IMR-90 (cell line): ENCODE data around the gene MACIR. TPM values are rescaled to one million over a fixed set of nuclear protein-coding genes. Genes with fewer than 3 reads are reported as not detected.

Experiments used
- ATAC-seq: fragments of 200-7000 bp; cut with Tn5 transposase; 2 replicates; pipeline ENCODE4 v1.9.1; 2020; ENCODE audit warnings: low read depth, mild to moderate bottlenecking, moderate library complexity
- BruUV-seq: library from RNA; stranded (reverse); fragments of 400-500 nt; replicated peaks from 2 replicates; lab custom pipeline; 2021; lab: Mats Ljungman, UMichigan
- CTCF ChIA-PET: fragments of 300-600 bp; formaldehyde crosslinking; extraction: SDS; loops from one replicate; lab custom pipeline; 2021; ENCODE audit warnings: antibody characterized with exemption; lab: Yijun Ruan, JAX
- POLR2A ChIA-PET: fragments of 300-600 bp; sonication (Branson Sonifier 250); formaldehyde crosslinking; loops from one replicate; lab custom pipeline; 2022; ENCODE audit warnings: antibody characterized with exemption; ENCODE audit not compliant: unreplicated experiment; lab: Charles Lee
- DNase-seq: peaks from one replicate; pipeline ENCODE4 v3.0.0; 2013
- H2AFZ ChIP-seq: replicated peaks from 2 replicates; pipeline ENCODE3; 2013; ENCODE audit warnings: low read length, mild to moderate bottlenecking; ENCODE audit not compliant: poor library complexity
- H2AK5ac ChIP-seq: 2 replicates; pipeline ENCODE4 v1.6.1; 2013; ENCODE audit warnings: low read depth, low read length, inconsistent platforms
- H2AK9ac ChIP-seq: replicated peaks from 2 replicates; pipeline ENCODE3; 2013; ENCODE audit warnings: mild to moderate bottlenecking, low read depth, low read length, moderate library complexity; ENCODE audit not compliant: poor library complexity
- H2BK120ac ChIP-seq: 2 replicates; pipeline ENCODE4 v1.6.1; 2013; ENCODE audit warnings: low read depth, low read length, inconsistent platforms
- H2BK15ac ChIP-seq: 3 replicates; pipeline ENCODE4 v1.6.1; 2013; ENCODE audit warnings: low read depth, low read length, inconsistent platforms
- H2BK20ac ChIP-seq: 2 replicates; pipeline ENCODE4 v1.6.1; 2013; ENCODE audit warnings: low read depth, mild to moderate bottlenecking, inconsistent platforms, low read length, moderate library complexity
- H2BK5ac ChIP-seq: 2 replicates; pipeline ENCODE4 v1.6.1; 2013; ENCODE audit warnings: mild to moderate bottlenecking, low read depth, low read length, inconsistent platforms; ENCODE audit not compliant: poor library complexity, severe bottlenecking
- H3K14ac ChIP-seq: replicated peaks from 2 replicates; pipeline ENCODE4 v1.6.1; 2013; ENCODE audit warnings: low read depth, low read length, inconsistent platforms
- H3K18ac ChIP-seq: 2 replicates; pipeline ENCODE4 v1.6.1; 2013; ENCODE audit warnings: low read depth, low read length, control low read depth
- H3K23ac ChIP-seq: 2 replicates; pipeline ENCODE4 v1.6.1; 2013; ENCODE audit warnings: low read depth, low read length, inconsistent platforms
- H3K27ac ChIP-seq: 2 replicates; pipeline ENCODE4 v1.5.1; 2013; ENCODE audit warnings: mild to moderate bottlenecking, control low read depth, low read length; ENCODE audit not compliant: insufficient read depth
- H3K27me3 ChIP-seq: 2 replicates; pipeline ENCODE4 v1.6.1; 2013; ENCODE audit warnings: low read length; ENCODE audit not compliant: control insufficient read depth, insufficient read depth
- H3K36me3 ChIP-seq: 2 replicates; pipeline ENCODE4 v1.6.1; 2013; ENCODE audit warnings: low read length, mixed read lengths; ENCODE audit not compliant: control insufficient read depth, insufficient read depth
- H3K4ac ChIP-seq: 2 replicates; pipeline ENCODE4 v1.6.1; 2013; ENCODE audit warnings: low read depth, low read length, inconsistent platforms
- H3K4me1 ChIP-seq: 2 replicates; pipeline ENCODE4 v1.6.1; 2013; ENCODE audit warnings: low read length, mixed read lengths; ENCODE audit not compliant: control insufficient read depth, insufficient read depth
- H3K4me2 ChIP-seq: 2 replicates; pipeline ENCODE4 v1.6.1; 2013; ENCODE audit warnings: low read depth, mild to moderate bottlenecking, control low read depth, low read length, moderate library complexity
- H3K4me3 ChIP-seq: 2 replicates; pipeline ENCODE4 v1.5.1; 2013; ENCODE audit warnings: low read depth, mild to moderate bottlenecking, control low read depth, low read length, moderate library complexity; ENCODE audit not compliant: insufficient read depth
- H3K56ac ChIP-seq: 2 replicates; pipeline ENCODE4 v1.6.1; 2013; ENCODE audit warnings: low read length, inconsistent platforms; ENCODE audit not compliant: insufficient read depth; ENCODE audit errors: extremely low read depth
- H3K79me1 ChIP-seq, 2 experiments: 2 replicates each; pipeline ENCODE4 v1.6.1; 2013; ENCODE audit warnings: low read length in 2 of 2, inconsistent platforms in 1 of 2, low read depth in 1 of 2
- H3K9ac ChIP-seq: 2 replicates; pipeline ENCODE4 v1.6.1; 2013; ENCODE audit warnings: low read depth, low read length, control low read depth
- H3K9me1 ChIP-seq: 2 replicates; pipeline ENCODE4 v1.6.1; 2013; ENCODE audit warnings: low read length, inconsistent platforms; ENCODE audit not compliant: insufficient read depth
- H3K9me3 ChIP-seq: 2 replicates; pipeline ENCODE4 v1.6.1; 2013; ENCODE audit warnings: low read length; ENCODE audit not compliant: control insufficient read depth, insufficient read depth
- H4K20me1 ChIP-seq: 2 replicates; pipeline ENCODE4 v1.6.1; 2013; ENCODE audit warnings: low read length, inconsistent platforms; ENCODE audit not compliant: insufficient read depth
- H4K5ac ChIP-seq: 2 replicates; pipeline ENCODE4 v1.6.1; 2013; ENCODE audit warnings: mild to moderate bottlenecking, low read depth, low read length, control low read depth
- H4K8ac ChIP-seq, 2 experiments: 2 replicates each; pipeline ENCODE4 v1.6.1; 2013; ENCODE audit warnings: low read depth in 2 of 2, low read length in 2 of 2, control low read depth in 1 of 2, inconsistent platforms in 1 of 2
- H4K91ac ChIP-seq: 2 replicates; pipeline ENCODE4 v1.6.1; 2013; ENCODE audit warnings: low read depth, low read length, inconsistent platforms; ENCODE audit not compliant: insufficient read depth
- BHLHE40 ChIP-seq: fragments of 150-350 bp; IDR thresholded peaks from 2 replicates; pipeline ENCODE4 v1.6.1; 2016; ENCODE audit warnings: mild to moderate bottlenecking, low read depth, low read length
- CEBPB ChIP-seq: IDR thresholded peaks from 2 replicates; pipeline ENCODE4 v1.6.1; 2012; ENCODE audit warnings: low read depth, low read length, improper control_type of control experiment
- CHD1 ChIP-seq: IDR thresholded peaks from 2 replicates; pipeline ENCODE4 v1.6.1; 2012; ENCODE audit warnings: low read depth, low read length, improper control_type of control experiment
- CTCF ChIP-seq: conservative IDR thresholded peaks from 2 replicates; pipeline ENCODE4 v1.5.1; 2012; ENCODE audit warnings: mild to moderate bottlenecking, low read depth, low read length, improper control_type of control experiment
- ELK1 ChIP-seq: fragments of 150-350 bp; IDR thresholded peaks from 2 replicates; pipeline ENCODE4 v1.6.1; 2016; ENCODE audit warnings: low read depth, mild to moderate bottlenecking, low read length, moderate library complexity, borderline replicate concordance
- FOS ChIP-seq: fragments of 150-350 bp; IDR thresholded peaks from 2 replicates; pipeline ENCODE4 v1.6.1; 2016; ENCODE audit warnings: low read depth, low read length
- MAFK ChIP-seq: IDR thresholded peaks from 2 replicates; pipeline ENCODE4 v1.6.1; 2012; ENCODE audit warnings: low read depth, low read length, improper control_type of control experiment
- MAZ ChIP-seq: IDR thresholded peaks from 2 replicates; pipeline ENCODE4 v1.6.1; 2012; ENCODE audit warnings: low read depth, mild to moderate bottlenecking, low read length, improper control_type of control experiment, moderate library complexity, borderline replicate concordance
- MXI1 ChIP-seq: IDR thresholded peaks from 2 replicates; pipeline ENCODE4 v1.6.1; 2012; ENCODE audit warnings: low read depth, mild to moderate bottlenecking, low read length, moderate library complexity, borderline replicate concordance
- NFE2L2 ChIP-seq: fragments of 150-350 bp; IDR thresholded peaks from 2 replicates; pipeline ENCODE4 v1.6.1; 2016; ENCODE audit warnings: low read depth, mild to moderate bottlenecking, low read length
- POLR2A ChIP-seq: IDR thresholded peaks from 2 replicates; pipeline ENCODE4 v1.6.1; 2012; ENCODE audit warnings: mild to moderate bottlenecking, low read depth, low read length
- RAD21 ChIP-seq: IDR thresholded peaks from 2 replicates; pipeline ENCODE4 v1.6.1; 2012; ENCODE audit warnings: low read length, improper control_type of control experiment
- RCOR1 ChIP-seq: IDR thresholded peaks from 2 replicates; pipeline ENCODE4 v1.6.1; 2012; ENCODE audit warnings: mild to moderate bottlenecking, low read length, improper control_type of control experiment; ENCODE audit not compliant: insufficient replicate concordance
- RFX5 ChIP-seq: IDR thresholded peaks from 2 replicates; pipeline ENCODE4 v1.8.0; 2012; ENCODE audit warnings: low read depth, mild to moderate bottlenecking, low read length, moderate library complexity
- SMC3 ChIP-seq: fragments of 150-350 bp; IDR thresholded peaks from 2 replicates; pipeline ENCODE4 v1.6.1; 2016; ENCODE audit warnings: low read depth, mild to moderate bottlenecking, antibody characterized with exemption, low read length, moderate library complexity
- USF2 ChIP-seq: fragments of 150-350 bp; IDR thresholded peaks from 2 replicates; pipeline ENCODE4 v1.6.1; 2017; ENCODE audit warnings: mild to moderate bottlenecking, antibody characterized with exemption, low read length, low read depth
- WGBS, 2 experiments: methylation state at CpG; one replicate each; pipeline versions ENCODE4 v1.1.5 to v1.1.7; 2013; ENCODE audit warnings: missing lambda C conversion rate in 2 of 2; ENCODE audit not compliant: insufficient read length in 1 of 2; ENCODE audit errors: extremely low coverage in 2 of 2; 5-methylcytosine and 5-hydroxymethylcytosine counted together
- dilution Hi-C: fragments of 300-500 bp; cut with HindIII; formaldehyde crosslinking; loops from one replicate; pipeline ENCODE4 v1.14.3; 2018; ENCODE audit warnings: low sequenced_read_pairs; ENCODE audit not compliant: unreplicated experiment
- in situ Hi-C: fragments of 300-500 bp; cut with MboI; formaldehyde crosslinking; loops from 3 replicates; pipeline ENCODE4 v1.14.3; 2019; ENCODE audit warnings: low sequenced_read_pairs, inconsistent platforms, mixed read lengths
- intact Hi-C: fragments of 100-400 bp; cut with micrococcal nuclease; formaldehyde crosslinking; loops from 2 replicates; pipeline ENCODE4 v1.10.0; 2022
- polyA plus RNA-seq, 3 experiments: library from polyadenylated mRNA; depleted of rRNA; stranded (reverse); fragments of >200 nt; gene quantifications; 2 replicates each; pipeline ENCODE4 v1.2.3, GENCODE V29; 2012; ENCODE audit warnings: low replicate concordance in 1 of 3
- total RNA-seq: library from RNA; depleted of rRNA; stranded (reverse); fragments of >200 nt; gene quantifications from 2 replicates; pipeline ENCODE4 v1.2.3, GENCODE V29; 2012

MACIR gene
- total and polyA plus RNA-seq, 2 of the 4 experiments (the other 2 are of a cell fraction), result 11.1 to 21.3 TPM

- no CpG with 5 or more reads among the region's 3 CpGs for WGBS, 2 experiments
- H3K56ac ChIP-seq, result no peak overlapping the region
- no peaks in the 10 kb centered on the region for H3K79me1 ChIP-seq
- H2BK120ac ChIP-seq, result no peak overlapping the region
- in situ Hi-C loops (no loop called here), dilution Hi-C loops (no loop called here), intact Hi-C loops (loop anchor here (2.0 kb wide), 1 partner anchor 37 kb away; the partner anchor contains the start of gene MACIR)
- H3K36me3 ChIP-seq, result no peaks in the 10 kb centered on the region
- no peak overlapping the region for H3K4ac ChIP-seq
- no peaks in the 10 kb centered on the region for H3K27me3 ChIP-seq
- no peaks in the 10 kb centered on the region for H4K20me1 ChIP-seq
- H2AK9ac ChIP-seq, result no peak overlapping the region
- no peak overlapping the region for H3K4me2 ChIP-seq
- H3K9me1 ChIP-seq, result no peaks in the 10 kb centered on the region
- H2AFZ ChIP-seq, result no peak overlapping the region
- H3K18ac ChIP-seq, result no peak overlapping the region
- no peak overlapping the region for H2BK20ac ChIP-seq
- no peak overlapping the region for H3K4me3 ChIP-seq
- POLR2A ChIA-PET, result no interaction called here
- no peak overlapping the region for H4K91ac ChIP-seq
- H4K5ac ChIP-seq, result no peak overlapping the region
- peaks cover 1% of the 10 kb centered on the region; the same call in 1 of the 2 replicates for H3K4me1 ChIP-seq
- no peak overlapping the region for H2AK5ac ChIP-seq
- H3K14ac ChIP-seq, result no peak overlapping the region
- no peak overlapping the region for H2BK15ac ChIP-seq
- CTCF ChIA-PET, result no interaction called here
- TF ChIP-seq RAD21, result no peak
- TF ChIP-seq FOS, result no peak
- TF ChIP-seq CHD1, result no peak
- TF ChIP-seq RCOR1, result no peak
- TF ChIP-seq MAFK, result no peak
- TF ChIP-seq RFX5, result no peak
- no peak for TF ChIP-seq MAZ
- no peak for TF ChIP-seq USF2
- no peak for TF ChIP-seq CEBPB
- no peak for TF ChIP-seq MXI1
- no peak for TF ChIP-seq BHLHE40
- no peak for TF ChIP-seq NFE2L2
- no peak for TF ChIP-seq ELK1
- no peak for TF ChIP-seq CTCF
- no peak for TF ChIP-seq POLR2A
- no peak for TF ChIP-seq SMC3
- no peak overlapping the region for H3K9ac ChIP-seq
- no peak for ATAC-seq
- no peak for DNase-seq
- BruUV-seq, result no TSS peak
- H3K9me3 ChIP-seq, result no peaks in the 10 kb centered on the region
- no peak overlapping the region for H3K23ac ChIP-seq
- H3K27ac ChIP-seq, result no peak overlapping the region
- H4K8ac ChIP-seq, result no peak overlapping the region
- H2BK5ac ChIP-seq, result no peak overlapping the region
These were observed 37.3 kb downstream of the MACIR start for GRCh38 chr5:103295871-103296270.
